DOHH2 (cell line): Measurements from ENCODE around the gene SNRNP25.

ENCODE experiments used
- CTCF ChIP-seq: fragments of 200-600 bp; sonication (generic); IDR thresholded peaks from one replicate; pipeline ENCODE4 v1.5.1; 2014; ENCODE audit warnings: antibody characterized with exemption, mild to moderate bottlenecking, low read depth, low read length; ENCODE audit not compliant: poor library complexity, severe bottlenecking
- EZH2phosphoT487 ChIP-seq: fragments of 200-600 bp; sonication (generic); IDR thresholded peaks from 2 replicates; pipeline ENCODE4 v1.6.1; 2017; ENCODE audit warnings: borderline replicate concordance, mild to moderate bottlenecking, antibody characterized with exemption, low read length, moderate library complexity, mixed read lengths

GRCh38 chr16:77273-77806, 23.7 kb downstream of the SNRNP25 start:
- TF ChIP-seq CTCF (no peak), EZH2phosphoT487 (no peak)
